Endodermal cell (in vitro differentiated cells): ENCODE results near the gene DDIT4L. TPM values are rescaled to one million over a fixed set of nuclear protein-coding genes. Genes with fewer than 3 reads are reported as not detected.
"Not testable (repeated sequence)": the region's sequence is repeated elsewhere in the genome, so short reads cannot be mapped to it uniquely, and the experiment has no call there.

Experiments
- DNase-seq: peaks from one replicate; pipeline ENCODE4 v3.0.0-alpha.2; 2017
- H3K27ac ChIP-seq: 2 replicates; pipeline ENCODE4 v1.5.1; 2013; ENCODE audit warnings: mild to moderate bottlenecking, low read depth, low read length, moderate library complexity
- H3K27me3 ChIP-seq: 2 replicates; pipeline ENCODE4 v1.6.1; 2013; ENCODE audit warnings: mild to moderate bottlenecking, low read length, moderate library complexity; ENCODE audit not compliant: insufficient read depth, control insufficient read depth, poor library complexity, severe bottlenecking
- H3K36me3 ChIP-seq: 2 replicates; pipeline ENCODE4 v1.7.0; 2013; ENCODE audit warnings: mild to moderate bottlenecking, low read length, moderate library complexity; ENCODE audit not compliant: control insufficient read depth, insufficient read depth
- H3K4me1 ChIP-seq: one replicate; pipeline ENCODE4 v1.7.0; 2013; ENCODE audit warnings: low read length; ENCODE audit not compliant: control insufficient read depth, insufficient read depth
- H3K4me3 ChIP-seq: 2 replicates; pipeline ENCODE4 v1.5.1; 2013; ENCODE audit warnings: mild to moderate bottlenecking, low read length, moderate library complexity
- H3K9ac ChIP-seq: 2 replicates; pipeline ENCODE4 v1.6.1; 2013; ENCODE audit warnings: mild to moderate bottlenecking, low read length, moderate library complexity; ENCODE audit not compliant: poor library complexity, severe bottlenecking; ENCODE audit errors: extremely low read depth
- H3K9me3 ChIP-seq: 2 replicates; pipeline ENCODE4 v1.6.1; 2013; ENCODE audit warnings: mild to moderate bottlenecking, low read length, moderate library complexity; ENCODE audit not compliant: control insufficient read depth
- H3K27ac Mint-ChIP-seq: 2 replicates; pipeline ENCODE4 v1.8.0; 2020; ENCODE audit warnings: mixed read lengths
- H3K27me3 Mint-ChIP-seq: 2 replicates; pipeline ENCODE4 v1.8.0; 2021; ENCODE audit warnings: mild to moderate bottlenecking, mixed read lengths; ENCODE audit not compliant: insufficient read depth
- H3K36me3 Mint-ChIP-seq: 2 replicates; pipeline ENCODE4 v1.8.0; 2020; ENCODE audit warnings: low read depth, mixed read lengths
- H3K4me1 Mint-ChIP-seq: 2 replicates; pipeline ENCODE4 v1.8.0; 2020; ENCODE audit warnings: mixed read lengths
- H3K4me3 Mint-ChIP-seq: 2 replicates; pipeline ENCODE4 v1.8.0; 2020; ENCODE audit warnings: mild to moderate bottlenecking, moderate library complexity, mixed read lengths
- H3K9me3 Mint-ChIP-seq: 2 replicates; pipeline ENCODE4 v1.8.0; 2020; ENCODE audit warnings: mild to moderate bottlenecking, mixed read lengths
- WGBS, 2 experiments: methylation state at CpG; one replicate each; pipeline versions ENCODE4 v1.1.5 to v1.1.7; 2013; ENCODE audit warnings: missing lambda C conversion rate in 2 of 2, mixed read lengths in 1 of 2; ENCODE audit not compliant: insufficient coverage in 1 of 2, insufficient read length in 1 of 2; 5-methylcytosine and 5-hydroxymethylcytosine counted together
- total RNA-seq, 2 donors: library from RNA; stranded (reverse); fragmentation: NEBNext Ultra II Directional in 1 of 2; extraction: Animal tissue kit (Norgen Biotek cat#: 25700) in 1 of 2; gene quantifications; 2 replicates in 1 of 2; 3 replicates in 1 of 2; pipeline ENCODE4 v1.2.1, GENCODE V29; 2021
- TF ChIP-seq, protein P1 (sequence below): fragments of 200-600 bp; sonication (generic); conservative IDR thresholded peaks from 2 replicates; pipeline ENCODE4 v1.5.0; 2021; ENCODE audit warnings: antibody characterized with exemption, mild to moderate bottlenecking

DDIT4L gene
- total RNA-seq, 2 donors from 2014 or later: 10.8 to 19.7 TPM

GRCh38 chr4:100146756-100147155 is 43.5 kb downstream of the DDIT4L start:
- Histone ChIP-seq H3K27me3 (no peaks in the 10 kb centered on the region), H3K9ac (no peak overlapping the region), H3K27ac (no peak overlapping the region), H3K4me3 (no peak overlapping the region), H3K4me1 (no peaks in the 10 kb centered on the region), H3K9me3 (no peaks in the 10 kb centered on the region), H3K36me3 (no peaks in the 10 kb centered on the region)
- Mint-ChIP-seq H3K36me3 (no peaks in the 10 kb centered on the region), H3K27me3 (no peaks in the 10 kb centered on the region), H3K27ac (no peak overlapping the region), H3K9me3 (no peaks in the 10 kb centered on the region), H3K4me1 (no peaks in the 10 kb centered on the region), H3K4me3 (no peak overlapping the region)
- TF ChIP-seq, protein P1, sequence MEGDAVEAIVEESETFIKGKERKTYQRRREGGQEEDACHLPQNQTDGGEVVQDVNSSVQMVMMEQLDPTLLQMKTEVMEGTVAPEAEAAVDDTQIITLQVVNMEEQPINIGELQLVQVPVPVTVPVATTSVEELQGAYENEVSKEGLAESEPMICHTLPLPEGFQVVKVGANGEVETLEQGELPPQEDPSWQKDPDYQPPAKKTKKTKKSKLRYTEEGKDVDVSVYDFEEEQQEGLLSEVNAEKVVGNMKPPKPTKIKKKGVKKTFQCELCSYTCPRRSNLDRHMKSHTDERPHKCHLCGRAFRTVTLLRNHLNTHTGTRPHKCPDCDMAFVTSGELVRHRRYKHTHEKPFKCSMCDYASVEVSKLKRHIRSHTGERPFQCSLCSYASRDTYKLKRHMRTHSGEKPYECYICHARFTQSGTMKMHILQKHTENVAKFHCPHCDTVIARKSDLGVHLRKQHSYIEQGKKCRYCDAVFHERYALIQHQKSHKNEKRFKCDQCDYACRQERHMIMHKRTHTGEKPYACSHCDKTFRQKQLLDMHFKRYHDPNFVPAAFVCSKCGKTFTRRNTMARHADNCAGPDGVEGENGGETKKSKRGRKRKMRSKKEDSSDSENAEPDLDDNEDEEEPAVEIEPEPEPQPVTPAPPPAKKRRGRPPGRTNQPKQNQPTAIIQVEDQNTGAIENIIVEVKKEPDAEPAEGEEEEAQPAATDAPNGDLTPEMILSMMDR: no peak
- no peak for DNase-seq

- H3K9me3 Mint-ChIP-seq: peaks cover 20% of the 10 kb centered on the region
- H3K4me3 ChIP-seq, H3K9ac ChIP-seq, H3K27me3 Mint-ChIP-seq, H3K4me1 ChIP-seq, H3K27ac Mint-ChIP-seq, H3K27ac ChIP-seq, DNase-seq, H3K36me3 ChIP-seq, H3K4me1 Mint-ChIP-seq, H3K36me3 Mint-ChIP-seq, H3K4me3 Mint-ChIP-seq, H3K27me3 ChIP-seq: not testable (repeated sequence)
- H3K9me3 ChIP-seq: peaks cover 20% of the 10 kb centered on the region
- 88 to 92% methylated on average over 1 to 3 of the region's 4 CpGs for WGBS, 2 experiments
Measured at GRCh38 chr4:100137320-100137719, 52.9 kb downstream of the DDIT4L start.

Other genes starting within 250 kb of the DDIT4L start
- gene DNAJB14, start 243.8 kb downstream of the DDIT4L start, total RNA-seq: 10 to 100 TPM; 50.3 to 62.5 TPM
- gene H2AZ1, start 240.2 kb downstream of the DDIT4L start, total RNA-seq: 100 to 1,000 TPM; 580 to 651 TPM